DOHH2 (cell line): ENCODE results near the gene FAAP20.

Experiments used
- CTCF ChIP-seq: fragments of 200-600 bp; sonication (generic); IDR thresholded peaks from one replicate; pipeline ENCODE4 v1.5.1; 2014; ENCODE audit warnings: antibody characterized with exemption, mild to moderate bottlenecking, low read depth, low read length; ENCODE audit not compliant: poor library complexity, severe bottlenecking
- EZH2phosphoT487 ChIP-seq: fragments of 200-600 bp; sonication (generic); IDR thresholded peaks from 2 replicates; pipeline ENCODE4 v1.6.1; 2017; ENCODE audit warnings: borderline replicate concordance, mild to moderate bottlenecking, antibody characterized with exemption, low read length, moderate library complexity, mixed read lengths

- TF ChIP-seq CTCF (no peak), EZH2phosphoT487 (no peak)
These were observed 17.0 kb downstream of the FAAP20 start for GRCh38 chr1:2177541-2177940.
